Keratinocyte (primary cell): Measurements from ENCODE around the gene ITPKB. TPM values are rescaled to one million over a fixed set of nuclear protein-coding genes. Genes with fewer than 3 reads are reported as not detected.

Experiments used
- DNase-seq: peaks from one replicate; pipeline ENCODE4 v3.0.0-alpha.2; 2011; ENCODE audit warnings: low read depth, missing footprints, low spot score
- FAIRE-seq: peaks from 2 replicates; lab custom pipeline; 2011; peaks lifted over from hg19 to GRCh38; lab: Jason Lieb, UNC
- H2AFZ ChIP-seq: 2 replicates; pipeline ENCODE4 v1.6.0; 2012; ENCODE audit warnings: low read length, control low read depth, inconsistent platforms; ENCODE audit not compliant: control insufficient read depth
- H3K27ac ChIP-seq: 2 replicates; pipeline ENCODE4 v1.5.1; 2011; ENCODE audit warnings: low read length; ENCODE audit not compliant: control insufficient read depth, insufficient read depth
- H3K27me3 ChIP-seq: 3 replicates; pipeline ENCODE4 v1.6.0; 2011; ENCODE audit warnings: low read length; ENCODE audit not compliant: control insufficient read depth, insufficient read depth; ENCODE audit errors: extremely low read depth
- H3K36me3 ChIP-seq, 2 experiments: 2 replicates in 1 of 2; 3 replicates in 1 of 2; pipeline ENCODE4 v1.5.1; 2011; ENCODE audit warnings: low read length in 2 of 2, mild to moderate bottlenecking in 1 of 2; ENCODE audit not compliant: control insufficient read depth in 2 of 2, insufficient read depth in 2 of 2; ENCODE audit errors: extremely low read depth in 1 of 2
- H3K4me1 ChIP-seq: 3 replicates; pipeline ENCODE4 v1.5.1; 2011; ENCODE audit warnings: low read length; ENCODE audit not compliant: control insufficient read depth, insufficient read depth; ENCODE audit errors: extremely low read depth
- H3K4me2 ChIP-seq: 3 replicates; pipeline ENCODE4 v1.6.0; 2011; ENCODE audit warnings: low read depth, low read length; ENCODE audit not compliant: control insufficient read depth, insufficient read depth; ENCODE audit errors: extremely low read depth
- H3K4me3 ChIP-seq, 3 experiments: fragments of 200-600 bp in 1 of 3; sonication (generic) in 1 of 3; 2 replicates in 2 of 3; 3 replicates in 1 of 3; pipeline ENCODE4 v1.5.1; 2011 to 2016; ENCODE audit warnings: low read length in 3 of 3, mild to moderate bottlenecking in 3 of 3, control low read depth in 2 of 3, inconsistent platforms in 1 of 3, low read depth in 1 of 3, mixed read lengths in 1 of 3, mixed run types in 1 of 3, moderate library complexity in 1 of 3; ENCODE audit not compliant: control insufficient read depth in 2 of 3, insufficient read depth in 2 of 3; ENCODE audit errors: extremely low read depth in 1 of 3
- H3K79me2 ChIP-seq: 2 replicates; pipeline ENCODE4 v1.6.0; 2012; ENCODE audit warnings: low read length; ENCODE audit not compliant: control insufficient read depth, insufficient read depth
- H3K9ac ChIP-seq: 3 replicates; pipeline ENCODE4 v1.6.0; 2011; ENCODE audit warnings: low read length; ENCODE audit not compliant: control insufficient read depth, insufficient read depth; ENCODE audit errors: extremely low read depth
- H3K9me1 ChIP-seq: 3 replicates; pipeline ENCODE4 v1.6.0; 2011; ENCODE audit warnings: low read length; ENCODE audit not compliant: control insufficient read depth, insufficient read depth; ENCODE audit errors: extremely low read depth
- H3K9me3 ChIP-seq: 2 replicates; pipeline ENCODE4 v1.5.1; 2012; ENCODE audit warnings: low read depth, low read length; ENCODE audit not compliant: control insufficient read depth
- H4K20me1 ChIP-seq: 3 replicates; pipeline ENCODE4 v1.6.0; 2011; ENCODE audit warnings: low read length; ENCODE audit not compliant: control insufficient read depth, insufficient read depth; ENCODE audit errors: extremely low read depth
- EZH2 ChIP-seq: IDR thresholded peaks from one replicate; pipeline ENCODE4 v1.6.1; 2012; ENCODE audit warnings: inconsistent platforms, mild to moderate bottlenecking, low read length, moderate library complexity
- dilution Hi-C: fragments of 300-500 bp; cut with MboI; formaldehyde crosslinking; loops from one replicate; pipeline ENCODE4 v1.7.0; 2020; ENCODE audit warnings: low sequenced_read_pairs; ENCODE audit not compliant: extremely low pct_ligation_motif_present
- polyA plus RNA-seq, 5 experiments: library from polyadenylated mRNA; depleted of rRNA in 3 of 5; stranded (reverse) in 3 of 5; stranded (forward) in 1 of 5; unstranded in 1 of 5; fragments of >200 nt; gene quantifications; 1 replicate in 1 of 5; 2 replicates in 3 of 5; 3 replicates in 1 of 5; pipeline versions ENCODE4 v1.2.1 to v1.2.3, GENCODE V29; 2011 to 2012; ENCODE audit warnings: missing spikeins in 2 of 5, low read depth in 1 of 5, low replicate concordance in 1 of 5
- TF ChIP-seq, protein P1 (sequence below), 3 experiments: IDR thresholded peaks in 1 of 3; conservative IDR thresholded peaks in 1 of 3; optimal IDR thresholded peaks in 1 of 3; 2 replicates in 2 of 3; 3 replicates in 1 of 3; pipeline versions ENCODE3 to v1.5.1; 2011; ENCODE audit warnings: low read length in 3 of 3, mild to moderate bottlenecking in 3 of 3, moderate library complexity in 2 of 3, control low read depth in 1 of 3, inconsistent platforms in 1 of 3; ENCODE audit not compliant: insufficient read depth in 2 of 3; ENCODE audit errors: extremely low read depth in 1 of 3

The ITPKB gene
- polyA plus RNA-seq, 1 donor (not counting 4 experiments of a cell fraction or from before 2014, with no cell fraction given): 3.2 TPM

DNA sequence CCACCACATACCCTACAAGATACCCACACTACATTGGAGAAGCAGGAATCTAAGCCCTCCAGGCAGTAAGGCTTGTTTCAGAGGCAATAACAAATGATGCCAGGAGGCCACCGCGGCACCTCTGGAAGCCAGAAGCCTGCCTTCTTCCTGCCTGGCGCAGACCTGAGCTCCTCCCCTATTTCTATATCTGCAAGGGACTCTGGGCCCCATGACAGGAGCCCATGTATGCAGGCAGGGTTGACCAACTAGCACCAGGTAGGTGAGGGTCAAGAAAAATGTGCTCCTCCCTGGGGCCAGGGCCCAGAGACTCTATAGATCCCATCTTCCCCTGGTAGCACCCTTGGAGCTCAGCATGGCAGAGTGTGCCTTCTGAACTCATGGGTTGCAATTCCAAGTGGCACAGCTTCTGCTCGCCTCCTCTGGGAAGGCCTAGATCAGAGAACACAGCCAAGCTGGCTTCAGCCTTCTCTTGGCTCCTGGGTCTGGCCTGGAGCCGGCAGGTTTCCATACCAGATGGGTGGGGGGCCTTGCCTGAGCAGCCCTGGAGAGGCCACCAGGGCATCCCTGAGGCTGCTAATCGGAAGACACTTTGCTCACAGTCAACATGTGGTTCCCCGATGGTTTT lies 105.4 kb downstream of the ITPKB start:
- no peaks in the 10 kb centered on the region for H3K9me1 ChIP-seq
- no peak overlapping the region for H2AFZ ChIP-seq
- no peak overlapping the region for H3K4me2 ChIP-seq
- H3K27ac ChIP-seq: no peak overlapping the region
- H4K20me1 ChIP-seq: no peaks in the 10 kb centered on the region
- peaks cover 18% of the 10 kb centered on the region for H3K4me1 ChIP-seq
- no peak overlapping the region for H3K4me3 ChIP-seq
- DNase-seq (no peak), FAIRE-seq (no peak)
- H3K9ac ChIP-seq: no peak overlapping the region
- H3K9me3 ChIP-seq: no peaks in the 10 kb centered on the region
- H3K36me3 ChIP-seq: peaks cover 2 to 8% of the 10 kb centered on the region in 2 experiments
- H3K79me2 ChIP-seq: no peaks in the 10 kb centered on the region
- no peaks in the 10 kb centered on the region for H3K27me3 ChIP-seq
- dilution Hi-C loops: loop anchor here (10.0 kb wide), 1 partner anchor 251 kb away; no protein-coding TSS in a partner anchor
- TF ChIP-seq, protein P1, sequence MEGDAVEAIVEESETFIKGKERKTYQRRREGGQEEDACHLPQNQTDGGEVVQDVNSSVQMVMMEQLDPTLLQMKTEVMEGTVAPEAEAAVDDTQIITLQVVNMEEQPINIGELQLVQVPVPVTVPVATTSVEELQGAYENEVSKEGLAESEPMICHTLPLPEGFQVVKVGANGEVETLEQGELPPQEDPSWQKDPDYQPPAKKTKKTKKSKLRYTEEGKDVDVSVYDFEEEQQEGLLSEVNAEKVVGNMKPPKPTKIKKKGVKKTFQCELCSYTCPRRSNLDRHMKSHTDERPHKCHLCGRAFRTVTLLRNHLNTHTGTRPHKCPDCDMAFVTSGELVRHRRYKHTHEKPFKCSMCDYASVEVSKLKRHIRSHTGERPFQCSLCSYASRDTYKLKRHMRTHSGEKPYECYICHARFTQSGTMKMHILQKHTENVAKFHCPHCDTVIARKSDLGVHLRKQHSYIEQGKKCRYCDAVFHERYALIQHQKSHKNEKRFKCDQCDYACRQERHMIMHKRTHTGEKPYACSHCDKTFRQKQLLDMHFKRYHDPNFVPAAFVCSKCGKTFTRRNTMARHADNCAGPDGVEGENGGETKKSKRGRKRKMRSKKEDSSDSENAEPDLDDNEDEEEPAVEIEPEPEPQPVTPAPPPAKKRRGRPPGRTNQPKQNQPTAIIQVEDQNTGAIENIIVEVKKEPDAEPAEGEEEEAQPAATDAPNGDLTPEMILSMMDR (optimal IDR thresholded peaks at IDR 0.05 in 1 of 3, IDR thresholded peaks at IDR 0.05 in 1 of 3, conservative IDR thresholded peaks at IDR 0.05 in 1 of 3; ENCODE audit: extremely low read depth in 1 of 3, insufficient read depth in 2 of 3, low read length in 3 of 3): no peak
- no peak for TF ChIP-seq EZH2

DNA sequence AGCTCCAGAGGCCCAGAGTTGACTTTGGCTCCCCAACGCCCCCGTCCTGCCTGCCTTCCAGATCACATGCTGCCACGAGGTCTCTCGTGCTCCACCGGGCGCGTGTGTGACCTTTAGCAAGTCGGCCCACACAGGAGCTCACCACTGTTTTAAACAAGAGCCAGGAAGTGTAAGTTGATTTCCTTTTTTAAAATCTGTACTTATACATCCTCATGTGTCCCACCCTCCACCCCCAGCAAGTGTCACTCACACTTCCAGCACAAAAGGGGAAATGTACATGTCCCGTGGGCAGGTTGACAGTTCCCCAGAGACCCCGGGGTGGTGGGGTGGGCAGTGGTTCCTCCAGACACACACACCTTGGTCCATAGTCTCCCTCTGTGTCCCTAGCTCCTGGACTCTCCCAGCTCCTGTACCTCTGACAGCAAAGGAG lies 106.1 kb downstream of the ITPKB start:
- no peak overlapping the region for H3K4me2 ChIP-seq
- H3K79me2 ChIP-seq: no peaks in the 10 kb centered on the region
- FAIRE-seq (no peak), DNase-seq (no peak)
- peaks cover 0 to 8% of the 10 kb centered on the region in 2 experiments for H3K36me3 ChIP-seq
- no peak overlapping the region for H2AFZ ChIP-seq
- H3K27me3 ChIP-seq: no peaks in the 10 kb centered on the region
- no peaks in the 10 kb centered on the region for H4K20me1 ChIP-seq
- dilution Hi-C loops: loop anchor here (10.0 kb wide), 1 partner anchor 252 kb away; no protein-coding TSS in a partner anchor
- no peak overlapping the region for H3K4me3 ChIP-seq
- no peak overlapping the region for H3K27ac ChIP-seq
- H3K9me1 ChIP-seq: no peaks in the 10 kb centered on the region
- TF ChIP-seq EZH2: no peak
- TF ChIP-seq, protein P1 (optimal IDR thresholded peaks at IDR 0.05 in 1 of 3, IDR thresholded peaks at IDR 0.05 in 1 of 3, conservative IDR thresholded peaks at IDR 0.05 in 1 of 3; ENCODE audit: extremely low read depth in 1 of 3, insufficient read depth in 2 of 3, low read length in 3 of 3): no peak
- H3K4me1 ChIP-seq: peaks cover 18% of the 10 kb centered on the region
- H3K9me3 ChIP-seq: no peaks in the 10 kb centered on the region
- H3K9ac ChIP-seq: no peak overlapping the region
